ENCODE data around the gene PPM1D.
A peak's percentile ranks its signal among the peaks of the same experiment; 100 is the strongest.

- TF ChIP-seq CTCF (conservative IDR thresholded peaks at IDR 0.05 in 1 of 2, IDR thresholded peaks at IDR 0.05 in 1 of 2; ENCODE audit: extremely low read depth in 1 of 2, insufficient read depth in 1 of 2, low read depth in 1 of 2, low read length in 2 of 2) (peak; percentile 35 to 62), EZH2 (IDR thresholded peaks at IDR 0.05; ENCODE audit: borderline replicate concordance, low read length) (no peak)
Observed at GRCh38 chr17:60641810-60642220, 41.8 kb downstream of the PPM1D start.
